HG03064 (cell line): ENCODE measurements around the gene EPYC.

Experiments
- ATAC-seq: cut with Tn5 transposase; IDR thresholded peaks from one replicate; pipeline ENCODE4 v1.9.1; 2021; ENCODE audit warnings: low read depth; ENCODE audit not compliant: unreplicated experiment

Gene EPYC, protein sequence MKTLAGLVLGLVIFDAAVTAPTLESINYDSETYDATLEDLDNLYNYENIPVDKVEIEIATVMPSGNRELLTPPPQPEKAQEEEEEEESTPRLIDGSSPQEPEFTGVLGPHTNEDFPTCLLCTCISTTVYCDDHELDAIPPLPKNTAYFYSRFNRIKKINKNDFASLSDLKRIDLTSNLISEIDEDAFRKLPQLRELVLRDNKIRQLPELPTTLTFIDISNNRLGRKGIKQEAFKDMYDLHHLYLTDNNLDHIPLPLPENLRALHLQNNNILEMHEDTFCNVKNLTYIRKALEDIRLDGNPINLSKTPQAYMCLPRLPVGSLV

DNA sequence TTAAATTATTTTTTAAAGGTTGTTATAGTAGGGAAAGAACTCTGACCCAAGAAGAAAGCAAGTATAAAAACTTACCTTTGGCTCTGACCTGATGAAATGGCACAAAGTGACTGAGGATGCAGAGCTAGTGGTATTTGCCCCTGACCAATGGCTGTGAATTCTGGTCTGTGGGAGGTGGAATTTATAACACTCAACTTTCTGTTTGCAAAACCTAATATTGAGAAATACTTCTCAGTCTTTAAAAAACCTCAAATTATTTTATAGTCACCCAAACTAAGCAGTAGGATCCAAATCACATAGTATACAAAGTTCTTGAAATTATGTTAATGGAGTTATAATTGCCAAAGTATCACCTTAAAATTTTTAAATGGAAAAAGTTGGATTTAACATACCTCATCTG is at the start of gene EPYC:
Gene EPYC (minus strand): TSS at position 101 of the 400 bp plus-strand sequence. CDS start 2,407 bp downstream, outside the sequence.
- no peak for ATAC-seq

DNA sequence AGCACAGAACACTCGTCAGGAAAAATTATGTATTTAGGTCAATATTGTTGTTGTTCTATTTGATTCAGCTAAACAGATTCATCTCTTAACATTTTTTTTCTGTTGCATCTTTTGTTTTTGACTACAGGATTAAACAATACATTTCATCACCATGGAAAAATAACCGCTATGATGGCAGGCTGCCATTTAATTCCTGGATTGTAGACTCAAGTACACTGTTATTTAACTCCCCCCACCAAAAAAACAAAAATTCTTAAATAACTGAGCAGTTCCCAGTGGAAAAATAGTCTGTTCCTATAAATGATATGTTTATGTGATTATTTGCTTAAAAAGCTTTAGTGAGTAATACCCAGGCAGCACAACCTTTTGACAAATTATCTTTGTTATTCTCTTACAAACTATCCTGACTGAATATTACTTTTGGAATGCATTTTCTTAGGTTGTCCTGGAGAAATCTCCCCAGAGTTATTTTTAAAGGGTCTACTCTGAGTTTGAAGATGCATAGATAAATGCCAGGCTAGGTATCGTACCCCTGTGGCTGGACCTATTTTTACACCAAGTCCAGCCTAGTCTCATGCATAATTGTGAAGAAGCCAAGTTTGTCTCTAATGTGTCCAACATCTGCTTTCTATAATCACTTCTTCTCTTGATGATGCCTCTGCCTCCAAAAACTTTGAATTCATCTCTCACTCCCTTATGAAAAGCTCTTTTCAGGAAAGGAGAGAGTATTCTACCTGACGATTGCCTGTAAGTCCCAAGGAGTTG is 49.4 kb upstream of the EPYC start:
- ATAC-seq, result no peak

DNA sequence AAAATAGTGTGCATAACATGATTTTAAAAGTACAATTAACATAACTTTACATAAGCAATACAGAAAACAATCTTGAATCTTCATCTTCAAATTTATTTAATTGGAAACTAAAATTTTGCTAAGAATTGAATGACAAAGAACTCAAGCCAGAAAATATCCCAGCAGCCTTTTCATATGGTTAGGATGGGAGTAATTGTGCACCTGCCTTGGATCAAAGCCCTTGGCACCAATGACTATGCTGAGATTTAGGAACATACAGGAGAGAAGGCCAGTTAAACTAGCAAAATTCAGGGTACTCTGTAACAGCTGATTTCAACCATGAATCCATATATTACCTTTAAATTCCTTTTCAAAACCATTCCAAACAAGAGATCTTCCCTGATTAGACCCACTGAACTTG is 47.3 kb upstream of the EPYC start:
- no peak for ATAC-seq

DNA sequence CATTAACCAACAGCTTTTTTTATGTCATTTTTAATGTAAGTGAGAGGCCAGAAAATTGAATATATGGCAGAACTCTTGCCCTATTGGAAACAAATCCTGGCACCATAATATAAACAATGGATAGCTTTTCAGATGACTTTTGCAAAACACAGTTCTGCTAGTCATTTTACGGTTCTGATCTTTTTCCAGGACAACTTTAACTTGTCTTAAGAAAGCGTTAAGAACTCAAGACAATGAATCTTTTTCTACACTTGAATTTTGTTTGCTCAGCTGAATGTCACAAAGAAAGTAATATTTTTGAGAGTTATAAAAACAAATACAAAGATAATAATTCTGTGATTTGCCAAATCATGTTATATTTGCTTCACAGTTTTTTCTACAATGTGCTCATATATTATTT is 39.8 kb upstream of the EPYC start:
- no peak for ATAC-seq

DNA sequence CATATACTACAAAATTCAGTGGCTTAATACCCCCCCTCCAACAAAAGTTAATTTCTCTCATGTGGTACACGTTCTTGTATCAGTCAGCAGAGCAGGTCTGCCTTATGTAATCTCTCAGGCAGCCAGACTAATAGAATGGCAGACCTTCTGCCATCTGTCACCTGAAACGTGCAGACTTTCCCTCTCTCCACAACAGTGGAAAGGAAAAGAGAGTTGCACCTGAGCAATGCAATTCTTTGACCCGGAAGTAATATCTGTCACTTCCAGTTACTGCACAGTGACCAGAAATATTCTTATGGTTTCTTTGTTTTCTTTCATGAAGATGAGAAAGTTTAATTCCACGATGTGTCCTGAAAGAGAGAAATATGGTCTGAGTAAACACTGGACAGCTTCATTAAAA is 38.6 kb upstream of the EPYC start:
- no peak for ATAC-seq

DNA sequence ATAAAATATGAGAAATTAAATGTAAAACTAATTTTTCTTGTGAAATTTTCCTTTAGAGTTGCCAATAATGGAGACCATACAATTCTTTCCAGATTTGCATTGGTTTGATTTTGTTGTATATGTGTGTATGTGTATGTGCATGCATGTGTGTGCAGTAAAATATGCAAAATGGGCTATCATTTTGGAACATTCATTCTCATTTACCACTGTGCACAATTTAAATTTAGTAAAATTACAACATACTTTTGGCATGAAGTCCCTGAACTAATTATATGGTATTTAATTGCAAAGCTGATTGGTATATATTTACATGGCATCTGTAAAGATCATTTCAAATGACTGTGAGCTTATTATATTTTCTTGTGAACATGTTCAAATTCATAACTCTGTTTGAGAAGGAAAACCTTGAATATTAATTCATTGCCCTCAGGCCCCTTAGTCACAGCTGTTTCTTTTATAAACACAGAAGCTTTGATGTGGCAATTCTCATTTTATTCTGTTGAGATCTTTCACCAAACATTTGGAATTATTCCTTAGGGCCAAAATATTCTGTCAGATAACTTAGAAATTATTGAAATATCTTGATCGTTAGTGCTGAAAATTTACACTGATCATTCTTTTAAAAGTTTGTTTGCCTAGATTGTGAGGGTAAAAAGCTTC is 35.5 kb upstream of the EPYC start:
- no peak for ATAC-seq

DNA sequence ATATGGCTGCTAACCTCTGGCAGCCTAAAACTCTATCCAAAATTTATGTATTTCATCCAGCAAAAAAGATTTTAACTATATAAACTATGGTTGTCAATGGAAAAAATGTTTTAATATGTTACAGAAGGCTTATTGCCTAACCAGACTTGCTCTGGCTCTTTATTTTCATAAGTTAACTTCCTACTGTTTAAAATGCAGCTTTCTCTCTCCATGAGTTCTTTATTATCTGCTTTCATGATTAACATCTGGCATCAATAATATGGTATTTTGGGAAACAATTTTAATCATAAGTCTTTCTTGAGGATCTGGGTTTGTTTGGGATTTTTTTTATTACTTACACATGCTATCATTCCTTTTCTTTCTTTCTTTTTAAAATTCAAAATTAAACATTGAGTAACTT is 32.5 kb upstream of the EPYC start:
- ATAC-seq, result no peak

DNA sequence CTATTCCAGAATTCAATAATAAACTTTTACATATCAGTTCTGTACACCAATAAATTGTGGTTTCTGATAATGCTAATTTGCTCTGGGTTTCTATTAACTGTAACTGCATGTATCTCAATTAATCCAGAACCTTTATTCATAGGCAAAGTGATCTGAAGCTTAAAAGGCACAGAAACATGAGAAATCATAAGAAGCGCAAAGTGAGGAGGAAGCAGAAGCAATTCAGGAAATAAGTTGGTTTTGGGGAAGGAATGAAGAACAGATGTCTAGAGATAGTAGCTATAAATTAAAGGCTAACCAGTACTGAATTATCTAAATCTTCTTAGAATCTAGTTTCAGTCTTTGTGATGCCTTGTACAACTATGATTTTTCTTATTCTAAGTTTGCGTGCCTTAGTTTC is 28.5 kb upstream of the EPYC start:
- ATAC-seq, result no peak

DNA sequence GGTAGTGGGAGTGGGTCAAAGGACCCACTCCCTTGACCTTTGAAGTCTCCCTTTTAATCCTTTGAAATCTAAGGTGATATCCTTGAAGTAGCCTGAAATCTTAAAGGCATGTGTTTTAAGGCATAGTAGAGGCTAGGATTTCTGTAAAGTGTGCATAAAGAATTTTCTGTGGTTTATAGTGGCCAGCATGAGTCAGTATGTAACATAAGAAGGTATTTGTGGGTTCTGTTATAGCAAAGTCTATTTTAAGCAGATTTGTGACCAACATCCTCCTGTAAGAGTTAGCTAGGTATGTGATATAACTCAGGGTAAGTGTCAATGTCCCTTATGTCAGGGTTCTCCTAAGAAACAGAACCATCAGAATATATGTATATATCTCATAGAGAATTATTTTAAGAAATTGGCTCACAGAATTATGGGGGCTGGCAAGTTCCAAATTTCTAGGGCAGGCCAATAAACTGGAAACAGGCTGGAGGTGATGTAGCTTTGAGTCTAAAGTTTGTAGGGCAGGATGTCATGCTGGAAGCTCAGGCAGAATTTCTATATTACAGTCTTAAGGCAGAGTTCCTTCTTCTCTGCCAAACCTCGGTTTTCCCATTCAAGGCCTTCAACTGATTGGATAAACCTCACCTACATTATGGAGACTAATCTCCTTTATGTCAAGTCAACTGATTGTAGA is 18.7 kb upstream of the EPYC start:
- ATAC-seq, result peak; percentile 61

DNA sequence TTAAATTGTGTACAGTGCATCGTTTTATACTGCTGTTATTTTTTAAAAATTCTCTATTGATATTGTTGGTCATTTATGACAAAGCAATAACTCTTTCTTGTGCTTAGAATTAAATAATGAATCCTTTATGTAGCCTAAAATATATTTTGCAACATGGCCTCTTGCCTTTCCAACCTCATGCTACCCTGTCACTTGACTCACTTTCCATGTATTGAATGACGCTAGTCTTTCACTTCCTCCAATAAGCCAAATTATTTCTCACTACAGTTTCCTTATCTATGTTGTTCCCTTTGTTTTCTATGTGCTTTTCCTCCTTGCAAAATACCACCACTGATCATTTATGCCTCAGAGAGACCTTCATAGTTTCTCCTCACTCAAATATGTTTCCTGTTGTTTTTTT is 16.3 kb upstream of the EPYC start:
- ATAC-seq, result no peak

DNA sequence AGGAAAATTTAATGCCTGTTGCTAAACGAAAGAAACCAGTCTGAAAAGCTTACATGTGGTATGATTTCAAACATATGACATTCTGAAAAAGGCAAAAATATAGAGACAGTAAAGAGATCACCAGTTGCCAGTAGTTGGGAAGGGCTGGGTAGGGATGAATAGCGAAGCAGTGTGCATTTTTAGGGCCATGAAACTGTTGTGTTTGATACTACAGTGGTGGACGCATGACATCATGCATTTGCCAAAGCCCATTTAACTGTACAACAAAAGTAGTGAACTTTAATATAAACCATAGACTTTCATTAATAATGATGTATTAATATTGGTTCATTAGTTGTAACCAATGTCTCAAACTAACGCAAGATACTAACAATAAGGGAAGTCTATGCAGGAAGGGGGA is 14.7 kb upstream of the EPYC start:
- ATAC-seq, result no peak

DNA sequence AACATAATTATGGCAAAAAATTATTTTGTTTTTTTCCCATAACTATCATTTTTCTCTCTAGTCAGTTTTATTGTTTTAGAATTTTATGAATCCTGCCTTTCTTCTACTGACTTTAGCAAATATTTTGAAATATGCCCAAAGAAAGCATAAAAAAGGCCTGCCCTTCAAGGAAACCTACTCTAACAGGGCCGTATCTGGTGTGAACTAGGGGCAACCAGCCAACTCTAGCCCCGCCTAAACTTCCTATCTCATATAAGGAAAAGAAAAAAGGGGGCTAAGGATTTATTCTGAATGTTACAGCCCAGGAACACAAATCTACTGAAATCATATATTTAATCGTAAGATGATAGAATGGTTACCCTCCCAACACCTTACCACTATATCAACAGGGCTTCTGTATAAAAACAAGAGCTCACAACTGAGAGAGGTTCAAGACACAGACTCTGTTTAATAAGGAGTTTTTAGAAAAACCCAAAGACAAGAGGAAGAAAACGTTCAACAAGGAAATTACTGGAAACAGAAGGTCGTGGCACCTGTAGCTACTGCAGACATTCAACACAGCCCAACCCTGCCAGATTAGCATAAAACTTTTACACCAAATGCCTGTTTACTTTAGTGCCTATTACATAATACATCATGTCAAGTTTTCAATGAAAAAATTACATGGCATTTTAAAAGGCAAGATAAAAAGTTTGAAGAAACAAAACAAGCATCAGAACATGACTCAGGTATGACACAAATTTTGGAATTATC is 12.9 kb upstream of the EPYC start:
- no peak for ATAC-seq

DNA sequence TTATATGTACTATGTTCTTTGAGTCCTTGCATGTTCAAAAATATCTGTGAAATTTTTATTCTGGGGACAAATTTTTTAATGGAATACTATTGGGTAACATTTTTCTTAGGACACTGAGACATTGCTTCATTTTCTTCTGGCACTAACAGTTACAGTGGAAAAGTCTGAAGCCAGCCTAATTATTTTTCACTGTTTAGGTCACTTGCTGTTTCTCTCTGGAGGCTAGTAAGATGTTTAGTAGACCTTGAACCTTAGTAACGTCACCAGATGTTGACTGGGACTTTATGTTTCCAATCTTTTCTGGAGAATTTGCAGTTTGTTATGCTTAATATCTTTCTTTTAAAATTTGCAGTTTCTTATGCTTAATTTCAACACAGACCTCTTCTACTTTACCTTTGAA is 12.3 kb upstream of the EPYC start:
- ATAC-seq, result no peak

DNA sequence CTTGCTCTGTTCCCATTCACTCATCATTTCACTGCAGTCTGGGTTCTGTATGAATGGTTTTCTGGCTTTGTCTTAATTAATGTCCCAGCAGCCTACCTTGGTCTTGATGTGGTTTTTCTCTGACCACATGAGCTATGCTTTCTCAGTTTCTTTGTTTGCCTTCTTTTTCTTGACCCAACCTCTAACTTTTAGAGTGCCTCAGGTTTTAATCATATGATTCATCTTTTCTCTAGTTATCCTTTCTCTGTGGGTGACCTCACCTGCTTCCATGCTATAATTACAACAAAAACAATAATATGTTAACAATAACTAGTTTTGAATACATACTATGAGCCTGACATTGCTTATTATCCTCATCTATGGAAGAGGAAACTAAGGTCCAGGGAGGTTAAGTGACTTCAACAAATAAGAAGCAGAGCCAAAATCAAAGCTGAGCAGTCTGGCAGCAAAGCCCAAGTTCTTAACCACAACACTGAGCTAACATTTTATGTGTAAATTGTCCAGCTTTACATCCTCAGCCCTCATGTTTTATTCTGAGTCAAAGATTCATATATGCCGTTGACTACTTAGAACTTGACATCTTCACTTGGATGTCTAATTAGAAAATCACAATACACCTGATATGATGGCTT is 4.7 kb upstream of the EPYC start:
- peak; percentile 85 for ATAC-seq

DNA sequence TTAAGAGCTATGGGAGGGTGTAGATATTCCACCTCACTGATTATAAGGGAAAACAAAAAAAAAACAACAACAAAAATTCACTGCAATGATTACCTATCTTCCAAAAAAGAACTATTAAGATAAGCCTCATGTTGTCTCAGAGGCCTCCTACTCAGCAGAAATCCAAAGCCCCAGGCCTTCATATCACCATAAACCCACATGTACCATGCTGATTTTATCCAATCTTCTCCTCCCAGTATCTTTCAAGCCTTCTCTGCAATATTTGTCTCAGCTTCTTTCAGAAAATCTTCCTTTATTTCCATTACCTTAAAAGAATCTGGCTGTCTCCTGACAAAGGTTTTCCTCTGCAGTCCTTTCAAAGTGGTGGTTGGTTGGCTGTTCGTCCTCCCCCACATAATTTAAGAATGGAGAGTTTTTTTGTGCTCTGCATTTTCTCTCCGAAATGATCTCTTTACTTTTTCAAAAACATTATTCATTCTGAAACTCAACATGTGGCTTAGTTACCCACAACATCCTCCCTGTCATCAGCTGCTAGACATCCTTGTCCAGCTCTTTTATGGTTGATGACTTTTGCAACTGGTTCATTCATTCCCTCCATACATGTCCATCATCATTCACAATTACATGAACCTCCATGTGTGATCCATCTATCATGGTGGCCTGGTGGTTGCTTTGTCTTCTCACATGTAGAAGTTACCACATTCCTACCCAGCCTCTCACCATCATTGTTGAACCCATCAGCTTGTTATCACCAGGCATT is 2.9 kb upstream of the EPYC start:
- ATAC-seq, result peak; percentile 70

DNA sequence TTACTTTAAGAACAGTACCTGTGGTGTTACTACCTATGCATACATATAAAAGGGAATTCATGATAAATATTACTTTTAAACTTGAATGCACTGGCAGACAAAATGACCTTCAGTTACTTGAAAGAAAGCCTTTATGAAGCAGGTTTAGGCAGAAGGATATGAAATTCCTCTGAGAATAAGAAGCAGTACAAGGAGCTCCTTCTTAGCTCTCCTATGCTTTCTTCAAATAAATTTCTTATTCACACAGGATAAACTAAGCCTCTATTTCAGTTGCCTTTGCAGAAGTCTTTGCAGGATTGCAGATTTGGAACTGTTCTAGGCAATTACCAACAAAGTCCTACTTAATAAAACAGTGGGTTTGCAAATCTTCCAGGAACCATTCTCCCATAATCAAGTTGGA is 1.0 kb downstream of the EPYC start:
- no peak for ATAC-seq

DNA sequence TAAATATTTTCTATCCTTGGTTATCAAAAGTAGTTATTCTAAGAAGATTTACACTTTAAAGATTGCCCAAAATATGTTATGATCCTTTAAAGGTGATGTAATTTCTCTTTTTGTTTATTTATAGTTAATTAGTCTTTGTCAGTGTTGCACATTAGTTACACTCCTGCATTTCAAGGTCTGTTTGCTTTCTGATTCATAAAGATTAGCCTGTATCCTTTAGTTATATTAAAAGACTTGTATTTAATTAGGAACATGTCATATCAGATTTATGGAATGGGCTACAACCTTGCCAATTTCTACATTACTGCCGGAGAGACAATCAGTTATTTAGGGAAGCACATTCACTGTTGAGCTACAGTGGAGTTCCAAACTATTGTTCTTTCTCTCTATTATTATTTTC is 3.5 kb downstream of the EPYC start:
- ATAC-seq, result no peak

DNA sequence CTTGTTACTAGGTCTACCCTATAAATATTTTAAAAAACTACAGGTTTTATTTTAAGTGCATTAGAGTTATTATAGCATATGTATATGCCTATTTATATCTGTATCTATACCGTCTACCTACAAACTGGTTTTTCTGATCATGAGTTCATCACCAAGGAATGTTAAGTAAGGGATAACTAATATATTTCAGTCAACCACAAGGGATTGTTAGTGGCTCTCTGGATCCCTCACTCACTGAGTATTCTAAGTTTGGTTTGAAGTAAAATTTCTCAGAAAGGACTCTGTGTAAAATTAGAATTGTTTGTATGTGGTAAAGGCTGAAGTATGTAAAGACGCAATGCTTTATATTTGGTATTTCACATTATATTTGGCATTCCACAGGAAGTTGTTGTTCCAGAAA is 4.8 kb downstream of the EPYC start:
- no peak for ATAC-seq

DNA sequence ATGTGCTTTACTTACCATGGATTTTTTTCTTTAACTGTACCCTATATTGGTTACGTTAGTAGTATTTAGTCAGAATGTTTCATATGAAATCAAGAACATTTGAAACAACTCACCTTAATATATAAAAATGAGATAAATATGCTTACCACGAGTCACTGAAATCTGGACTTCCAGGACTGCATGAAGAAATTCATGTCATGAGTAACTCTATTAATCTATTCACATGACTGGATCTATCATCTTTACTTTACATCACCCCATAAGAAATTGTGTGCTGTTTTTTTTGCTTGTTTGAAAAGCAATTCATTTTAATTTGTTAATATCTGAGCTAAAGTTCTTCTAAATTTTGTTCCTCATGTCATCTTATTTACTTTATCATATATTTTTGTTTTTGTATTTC is 5.2 kb downstream of the EPYC start:
- no peak for ATAC-seq
